PC-3 (cell line): ENCODE measurements around the gene GALNT18. TPM values are rescaled to one million over a fixed set of nuclear protein-coding genes. Genes with fewer than 3 reads are reported as not detected.

ENCODE experiments used
- ATAC-seq: fragments of 200-7000 bp; cut with Tn5 transposase; 2 replicates; pipeline ENCODE4 v1.9.1; 2020; ENCODE audit warnings: mild to moderate bottlenecking, moderate library complexity
- BruUV-seq: library from RNA; stranded (reverse); fragments of 400-500 nt; replicated peaks from 2 replicates; lab custom pipeline; 2021; lab: Mats Ljungman, UMichigan
- CTCF ChIA-PET: fragments of 300-600 bp; sonication (Branson Sonifier 250); formaldehyde crosslinking; loops from one replicate; lab custom pipeline; 2022; ENCODE audit warnings: antibody characterized with exemption; lab: Charles Lee
- POLR2A ChIA-PET: fragments of 300-600 bp; sonication (Branson Sonifier 250); formaldehyde crosslinking; loops from one replicate; lab custom pipeline; 2022; ENCODE audit warnings: antibody characterized with exemption; ENCODE audit not compliant: unreplicated experiment; lab: Charles Lee
- DNase-seq: peaks from one replicate; pipeline ENCODE4 v3.0.0-alpha.2; 2015
- H2AFZ ChIP-seq: fragments of 300-600 bp; sonication (generic); 2 replicates; pipeline ENCODE4 v1.6.0; 2016; ENCODE audit warnings: antibody characterized with exemption, low read length
- H3F3A ChIP-seq: fragments of 300-600 bp; sonication (generic); one replicate; pipeline ENCODE4 v1.6.0; 2017; ENCODE audit warnings: antibody characterized with exemption, low read length, control low read depth, mild to moderate bottlenecking; ENCODE audit not compliant: unreplicated experiment
- H3K27ac ChIP-seq: fragments of 300-600 bp; sonication (generic); 2 replicates; pipeline ENCODE4 v1.5.1; 2016; ENCODE audit warnings: mild to moderate bottlenecking, low read length
- H3K27me3 ChIP-seq: fragments of 300-600 bp; sonication (generic); 2 replicates; pipeline ENCODE4 v1.6.1; 2016; ENCODE audit warnings: low read length, mixed read lengths
- H3K36me3 ChIP-seq: fragments of 300-600 bp; sonication (generic); 2 replicates; pipeline ENCODE4 v1.6.1; 2016; ENCODE audit warnings: low read depth, mixed run types, low read length, mixed read lengths
- H3K4me1 ChIP-seq: fragments of 300-600 bp; sonication (generic); 2 replicates; pipeline ENCODE4 v1.5.1; 2016; ENCODE audit warnings: low read length; ENCODE audit not compliant: insufficient read depth
- H3K4me2 ChIP-seq: fragments of 300-600 bp; sonication (generic); 2 replicates; pipeline ENCODE4 v1.6.0; 2016; ENCODE audit warnings: low read length
- H3K4me3 ChIP-seq: fragments of 300-600 bp; sonication (generic); 2 replicates; pipeline ENCODE4 v1.5.1; 2016; ENCODE audit warnings: mild to moderate bottlenecking, low read length, mixed read lengths
- H3K79me2 ChIP-seq: fragments of 300-600 bp; sonication (generic); 2 replicates; pipeline ENCODE4 v1.6.1; 2017; ENCODE audit warnings: low read length, mixed read lengths
- H3K9ac ChIP-seq: fragments of 300-600 bp; sonication (generic); 2 replicates; pipeline ENCODE4 v1.6.0; 2016; ENCODE audit warnings: mild to moderate bottlenecking, low read length
- H3K9me2 ChIP-seq: fragments of 300-600 bp; sonication (generic); replicated peaks from 2 replicates; pipeline ENCODE4 v1.6.1; 2016; ENCODE audit warnings: mixed run types, low read length, mixed read lengths
- H3K9me3 ChIP-seq: fragments of 300-600 bp; sonication (generic); 2 replicates; pipeline ENCODE4 v1.6.1; 2016; ENCODE audit warnings: low read length, mixed read lengths
- H4K20me1 ChIP-seq: fragments of 300-600 bp; sonication (generic); 2 replicates; pipeline ENCODE4 v1.6.1; 2016; ENCODE audit warnings: low read length, mixed read lengths
- CTCF ChIP-seq: fragments of 300-600 bp; sonication (generic); conservative IDR thresholded peaks from 2 replicates; pipeline ENCODE4 v1.5.1; 2017; ENCODE audit warnings: antibody characterized with exemption, low read depth, mild to moderate bottlenecking, low read length
- EZH2 ChIP-seq: fragments of 300-600 bp; sonication (generic); IDR thresholded peaks from one replicate; pipeline ENCODE4 v1.6.1; 2017; ENCODE audit warnings: antibody characterized with exemption, mild to moderate bottlenecking, low read length; ENCODE audit not compliant: unreplicated experiment
- EZH2phosphoT487 ChIP-seq: fragments of 300-600 bp; sonication (generic); IDR thresholded peaks from 2 replicates; pipeline ENCODE4 v1.6.1; 2018; ENCODE audit warnings: mild to moderate bottlenecking, antibody characterized with exemption, low read length, borderline replicate concordance
- intact Hi-C: fragments of 100-400 bp; cut with micrococcal nuclease; formaldehyde crosslinking; loops from 2 replicates; pipeline ENCODE4 v1.9.0; 2023
- total RNA-seq: library from RNA; depleted of rRNA; stranded (reverse); fragments of >200 nt; gene quantifications from 2 replicates; pipeline ENCODE4 v1.2.3, GENCODE V29; 2014

Gene GALNT18
- total RNA-seq, 1 experiment from 2014 or later: 34.5 TPM

- POLR2A ChIA-PET: no interaction called here
- no peaks in the 10 kb centered on the region for H3F3A ChIP-seq
- H2AFZ ChIP-seq: no peak overlapping the region
- H3K9me2 ChIP-seq: no peaks in the 10 kb centered on the region
- no peaks in the 10 kb centered on the region for H3K36me3 ChIP-seq
- no peaks in the 10 kb centered on the region for H3K9me3 ChIP-seq
- H3K27me3 ChIP-seq: no peaks in the 10 kb centered on the region
- no peaks in the 10 kb centered on the region for H4K20me1 ChIP-seq
- no peaks in the 10 kb centered on the region for H3K4me1 ChIP-seq
- TF ChIP-seq CTCF (no peak), EZH2 (no peak), EZH2phosphoT487 (no peak)
- no peak overlapping the region for H3K27ac ChIP-seq
- ATAC-seq: no peak
- H3K79me2 ChIP-seq: no peaks in the 10 kb centered on the region
- H3K4me3 ChIP-seq: no peak overlapping the region
- DNase-seq: no peak
- intact Hi-C loops: no loop called here
- CTCF ChIA-PET: no interaction called here
- H3K9ac ChIP-seq: no peak overlapping the region
- H3K4me2 ChIP-seq: no peak overlapping the region
- BruUV-seq: no TSS peak
These were observed 130.2 kb downstream of the GALNT18 start for GRCh38 chr11:11491589-11491988.

GRCh38 chr11:11491014-11491413 is 130.8 kb downstream of the GALNT18 start:
- Histone ChIP-seq H3K9me2 (no peaks in the 10 kb centered on the region), H3K9me3 (no peaks in the 10 kb centered on the region), H3K4me1 (no peaks in the 10 kb centered on the region), H2AFZ (no peak overlapping the region), H3K9ac (no peak overlapping the region), H3K4me3 (no peak overlapping the region), H3K36me3 (no peaks in the 10 kb centered on the region), H3K79me2 (no peaks in the 10 kb centered on the region), H3K4me2 (no peak overlapping the region), H4K20me1 (no peaks in the 10 kb centered on the region), H3K27me3 (no peaks in the 10 kb centered on the region), H3K27ac (no peak overlapping the region), H3F3A (no peaks in the 10 kb centered on the region)
- TF ChIP-seq EZH2 (no peak), CTCF (no peak), EZH2phosphoT487 (no peak)
- ATAC-seq: no peak
- BruUV-seq: no TSS peak
- intact Hi-C loops: no loop called here
- ChIA-PET POLR2A (no interaction called here), CTCF (no interaction called here)
- DNase-seq: no peak

GRCh38 chr11:11486423-11486822 is 135.4 kb downstream of the GALNT18 start:
- Histone ChIP-seq H3K79me2 (no peaks in the 10 kb centered on the region), H3K4me1 (no peaks in the 10 kb centered on the region), H3K9ac (no peak overlapping the region), H3F3A (no peaks in the 10 kb centered on the region), H4K20me1 (no peaks in the 10 kb centered on the region), H3K9me2 (no peaks in the 10 kb centered on the region), H3K4me3 (no peak overlapping the region), H3K27ac (no peak overlapping the region), H3K36me3 (no peaks in the 10 kb centered on the region), H3K4me2 (no peak overlapping the region), H3K27me3 (no peaks in the 10 kb centered on the region), H3K9me3 (no peaks in the 10 kb centered on the region), H2AFZ (no peak overlapping the region)
- ChIA-PET CTCF (no interaction called here), POLR2A (no interaction called here)
- intact Hi-C loops: no loop called here
- no peak for DNase-seq
- BruUV-seq: no TSS peak
- ATAC-seq: no peak
- TF ChIP-seq EZH2phosphoT487: no peak
- TF ChIP-seq CTCF: no peak
- TF ChIP-seq EZH2: no peak
